Measurements from ENCODE around the gene UMODL1. TPM values are rescaled to one million over a fixed set of nuclear protein-coding genes. Genes with fewer than 3 reads are reported as not detected.
A peak's percentile ranks its signal among the peaks of the same experiment; 100 is the strongest.

The UMODL1 gene
- total and polyA plus RNA-seq, 3 experiments from 2014 or later, result 0.07 TPM; not detected in 2

- ChIA-PET CTCF (interaction anchor here (1.6 to 5.4 kb wide), 3 partner anchors 18 to 97 kb away, joined by 7 to 72 read pairs (median 8); no protein-coding TSS in a partner anchor), POLR2A (no interaction called here)
- Histone ChIP-seq H3K36me3 (ENCODE audit: insufficient read depth, low read length) (no peaks in the 10 kb centered on the region), H3K9me3 (ENCODE audit: low read length) (no peaks in the 10 kb centered on the region), H3K27ac (ENCODE audit: low read depth, low read length) (no peak overlapping the region), H3K4me1 (ENCODE audit: insufficient read depth, low read length) (peaks cover 29% of the 10 kb centered on the region), H3K4me3 (ENCODE audit: low read length) (no peak overlapping the region), H3K27me3 (ENCODE audit: insufficient read depth, low read length, poor library complexity, severe bottlenecking) (no peaks in the 10 kb centered on the region)
- peak overlapping the region in 3 of 8 donors; percentile 23 to 78 (median 57) for H3K27ac Mint-ChIP-seq
- peak overlapping the region in 1 of 7 donors; percentile 36 for H3K4me3 Mint-ChIP-seq
- DNase-seq, result no peak
- no peaks in the 10 kb centered on the region for H3K9me3 Mint-ChIP-seq
- H3K4me1 Mint-ChIP-seq, result peaks cover 7 to 19% (median 16%) of the 10 kb centered on the region in 3 donors
- H3K36me3 Mint-ChIP-seq, result no peaks in the 10 kb centered on the region
- peaks cover 0 to 2% of the 10 kb centered on the region in 2 donors for H3K27me3 Mint-ChIP-seq
These were observed 91.9 kb downstream of the UMODL1 start for GRCh38 chr21:42162831-42163510.

GRCh38 chr21:42163511-42163863, 92.4 kb downstream of the UMODL1 start:
- Mint-ChIP-seq H3K9me3 (no peaks in the 10 kb centered on the region), H3K4me1 (peaks cover 7 to 19% (median 16%) of the 10 kb centered on the region in 3 donors), H3K27me3 (peaks cover 0 to 2% of the 10 kb centered on the region in 2 donors), H3K4me3 (no peak overlapping the region), H3K36me3 (no peaks in the 10 kb centered on the region), H3K27ac (peak overlapping the region in 1 of 8 donors; percentile 78)
- Histone ChIP-seq H3K4me3 (ENCODE audit: low read length) (no peak overlapping the region), H3K27ac (ENCODE audit: low read depth, low read length) (no peak overlapping the region), H3K4me1 (ENCODE audit: insufficient read depth, low read length) (peaks cover 29% of the 10 kb centered on the region), H3K9me3 (ENCODE audit: low read length) (no peaks in the 10 kb centered on the region), H3K27me3 (ENCODE audit: insufficient read depth, low read length, poor library complexity, severe bottlenecking) (no peaks in the 10 kb centered on the region), H3K36me3 (ENCODE audit: insufficient read depth, low read length) (no peaks in the 10 kb centered on the region)
- DNase-seq, result no peak
- ChIA-PET CTCF (interaction anchor here (0.9 to 5.4 kb wide), 5 partner anchors 18 to 97 kb away, joined by 4 to 72 read pairs (median 7); no protein-coding TSS in a partner anchor), POLR2A (no interaction called here)

GRCh38 chr21:42164064-42164789, 93.1 kb downstream of the UMODL1 start:
- H3K4me3 ChIP-seq (ENCODE audit: low read length), result no peak overlapping the region
- POLR2A ChIA-PET, result interaction anchor here (1.3 kb wide), 1 partner anchor 55 kb away, joined by 4 read pairs; the partner anchor contains the start of gene ABCG1

GRCh38 chr21:42164818-42165217, 93.7 kb downstream of the UMODL1 start:
- Mint-ChIP-seq H3K4me3 (no peak overlapping the region), H3K27ac (peak overlapping the region in 3 of 8 donors; percentile 12 to 87 (median 31)), H3K4me1 (peaks cover 7 to 20% (median 16%) of the 10 kb centered on the region in 3 donors), H3K36me3 (no peaks in the 10 kb centered on the region), H3K9me3 (no peaks in the 10 kb centered on the region), H3K27me3 (peaks cover 0 to 2% of the 10 kb centered on the region in 2 donors)
- H3K27ac ChIP-seq (ENCODE audit: low read depth, low read length), result no peak overlapping the region
- no peak for DNase-seq
- H3K36me3 ChIP-seq (ENCODE audit: insufficient read depth, low read length), result no peaks in the 10 kb centered on the region
- H3K27me3 ChIP-seq (ENCODE audit: insufficient read depth, low read length, poor library complexity, severe bottlenecking), result no peaks in the 10 kb centered on the region
- POLR2A ChIA-PET, result interaction anchor here (1.0 to 1.3 kb wide), 2 partner anchors 26 to 54 kb away, joined by 3 to 4 read pairs; partner anchors contain the start of gene ABCG1
- peaks cover 24% of the 10 kb centered on the region for H3K4me1 ChIP-seq (ENCODE audit: insufficient read depth, low read length)
- no peak overlapping the region for H3K4me3 ChIP-seq (ENCODE audit: low read length)
- CTCF ChIA-PET, result interaction anchor here (1.0 to 5.4 kb wide), 9 partner anchors 19 to 96 kb away, joined by 3 to 72 read pairs (median 7); no protein-coding TSS in a partner anchor
- H3K9me3 ChIP-seq (ENCODE audit: low read length), result no peaks in the 10 kb centered on the region

More at GRCh38 chr21:42164064-42164789, 93.1 kb downstream of the UMODL1 start:
- CTCF ChIA-PET, result interaction anchor here (0.6 to 5.4 kb wide), 13 partner anchors 16 to 110 kb away, joined by 3 to 72 read pairs (median 4); no protein-coding TSS in a partner anchor
- Histone ChIP-seq H3K4me1 (ENCODE audit: insufficient read depth, low read length) (peaks cover 29% of the 10 kb centered on the region), H3K36me3 (ENCODE audit: insufficient read depth, low read length) (no peaks in the 10 kb centered on the region), H3K27me3 (ENCODE audit: insufficient read depth, low read length, poor library complexity, severe bottlenecking) (no peaks in the 10 kb centered on the region), H3K27ac (ENCODE audit: low read depth, low read length) (no peak overlapping the region), H3K9me3 (ENCODE audit: low read length) (no peaks in the 10 kb centered on the region)
- Mint-ChIP-seq H3K27ac (peak overlapping the region in 5 of 8 donors; percentile 26 to 87 (median 31)), H3K9me3 (no peaks in the 10 kb centered on the region), H3K4me3 (no peak overlapping the region), H3K4me1 (peaks cover 7 to 19% (median 16%) of the 10 kb centered on the region in 3 donors), H3K36me3 (no peaks in the 10 kb centered on the region), H3K27me3 (peaks cover 0 to 2% of the 10 kb centered on the region in 2 donors)
- DNase-seq, result peak; percentile 19 to 67 (median 35)

GRCh38 chr21:42165901-42166300, 94.8 kb downstream of the UMODL1 start:
- H3K4me1 Mint-ChIP-seq, result peaks cover 7 to 24% (median 16%) of the 10 kb centered on the region in 3 donors
- H3K27me3 Mint-ChIP-seq, result peaks cover 0 to 2% of the 10 kb centered on the region in 2 donors
- POLR2A ChIA-PET, result interaction anchor here (1.0 kb wide), 1 partner anchor 24 kb away, joined by 3 read pairs; no protein-coding TSS in a partner anchor
- Histone ChIP-seq H3K36me3 (ENCODE audit: insufficient read depth, low read length) (no peaks in the 10 kb centered on the region), H3K9me3 (ENCODE audit: low read length) (no peaks in the 10 kb centered on the region), H3K4me3 (ENCODE audit: low read length) (no peak overlapping the region), H3K27me3 (ENCODE audit: insufficient read depth, low read length, poor library complexity, severe bottlenecking) (no peaks in the 10 kb centered on the region), H3K27ac (ENCODE audit: low read depth, low read length) (no peak overlapping the region), H3K4me1 (ENCODE audit: insufficient read depth, low read length) (peaks cover 14% of the 10 kb centered on the region)
- no peaks in the 10 kb centered on the region for H3K9me3 Mint-ChIP-seq
- no peaks in the 10 kb centered on the region for H3K36me3 Mint-ChIP-seq
- no peak overlapping the region for H3K4me3 Mint-ChIP-seq
- CTCF ChIA-PET, result interaction anchor here (1.3 to 5.4 kb wide), 3 partner anchors 54 to 95 kb away, joined by 4 to 72 read pairs (median 8); no protein-coding TSS in a partner anchor
- no peak for DNase-seq
- peak overlapping the region in 1 of 8 donors; percentile 84 for H3K27ac Mint-ChIP-seq

GRCh38 chr21:42169758-42170157, 98.6 kb downstream of the UMODL1 start:
- Histone ChIP-seq H3K4me3 (ENCODE audit: low read length) (no peak overlapping the region), H3K4me1 (ENCODE audit: insufficient read depth, low read length) (no peaks in the 10 kb centered on the region), H3K36me3 (ENCODE audit: insufficient read depth, low read length) (no peaks in the 10 kb centered on the region), H3K27ac (ENCODE audit: low read depth, low read length) (no peak overlapping the region), H3K27me3 (ENCODE audit: insufficient read depth, low read length, poor library complexity, severe bottlenecking) (no peaks in the 10 kb centered on the region), H3K9me3 (ENCODE audit: low read length) (no peaks in the 10 kb centered on the region)
- Mint-ChIP-seq H3K27ac (no peak overlapping the region), H3K27me3 (no peaks in the 10 kb centered on the region), H3K4me1 (peaks cover 0 to 5% (median 1%) of the 10 kb centered on the region in 3 donors), H3K36me3 (no peaks in the 10 kb centered on the region), H3K4me3 (no peak overlapping the region), H3K9me3 (no peaks in the 10 kb centered on the region)
- POLR2A ChIA-PET, result no interaction called here
- no peak for DNase-seq
- CTCF ChIA-PET, result interaction anchor here (1.5 kb wide), 1 partner anchor 89 kb away, joined by 6 read pairs; no protein-coding TSS in a partner anchor

GRCh38 chr21:42171091-42172053, 100.3 kb downstream of the UMODL1 start:
- Mint-ChIP-seq H3K9me3 (no peaks in the 10 kb centered on the region), H3K4me1 (peaks cover 0 to 5% (median 0%) of the 10 kb centered on the region in 3 donors), H3K27ac (peak overlapping the region in 1 of 8 donors; percentile 38), H3K4me3 (no peak overlapping the region), H3K27me3 (no peaks in the 10 kb centered on the region), H3K36me3 (no peaks in the 10 kb centered on the region)
- ChIA-PET CTCF (interaction anchor here (1.6 to 3.8 kb wide), 2 partner anchors 88 to 89 kb away, joined by 4 to 12 read pairs; no protein-coding TSS in a partner anchor), POLR2A (no interaction called here)
- Histone ChIP-seq H3K4me1 (ENCODE audit: insufficient read depth, low read length) (no peaks in the 10 kb centered on the region), H3K27me3 (ENCODE audit: insufficient read depth, low read length, poor library complexity, severe bottlenecking) (no peaks in the 10 kb centered on the region), H3K36me3 (ENCODE audit: insufficient read depth, low read length) (no peaks in the 10 kb centered on the region), H3K4me3 (ENCODE audit: low read length) (no peak overlapping the region), H3K9me3 (ENCODE audit: low read length) (no peaks in the 10 kb centered on the region), H3K27ac (ENCODE audit: low read depth, low read length) (no peak overlapping the region)
- DNase-seq, result no peak
